ENCODE data around the gene LRP8.

The LRP8 gene

DNA sequence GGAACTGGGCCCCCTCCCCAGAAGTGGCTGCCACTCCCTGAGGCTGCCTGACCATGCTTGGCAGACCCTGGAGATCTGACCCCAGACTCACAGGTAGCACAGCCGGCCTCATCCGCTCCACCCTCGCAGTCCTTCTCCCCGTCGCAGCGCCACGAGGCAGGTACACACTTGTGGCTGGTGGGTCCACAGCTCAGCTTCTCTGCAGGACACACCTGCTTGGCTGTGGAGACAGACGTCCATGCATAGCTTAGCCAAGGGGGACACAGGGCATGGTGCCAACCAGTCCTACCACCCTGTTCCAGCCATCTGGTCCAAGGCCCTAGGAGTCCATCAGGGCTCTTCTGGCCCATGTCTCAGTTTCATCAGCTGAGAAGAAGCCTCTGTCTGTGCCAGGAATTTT is 47.4 kb downstream of the LRP8 start:
- no peak for DNase-seq

GRCh38 chr1:53279296-53280200 is 48.3 kb downstream of the LRP8 start:
- no peak for DNase-seq

DNA sequence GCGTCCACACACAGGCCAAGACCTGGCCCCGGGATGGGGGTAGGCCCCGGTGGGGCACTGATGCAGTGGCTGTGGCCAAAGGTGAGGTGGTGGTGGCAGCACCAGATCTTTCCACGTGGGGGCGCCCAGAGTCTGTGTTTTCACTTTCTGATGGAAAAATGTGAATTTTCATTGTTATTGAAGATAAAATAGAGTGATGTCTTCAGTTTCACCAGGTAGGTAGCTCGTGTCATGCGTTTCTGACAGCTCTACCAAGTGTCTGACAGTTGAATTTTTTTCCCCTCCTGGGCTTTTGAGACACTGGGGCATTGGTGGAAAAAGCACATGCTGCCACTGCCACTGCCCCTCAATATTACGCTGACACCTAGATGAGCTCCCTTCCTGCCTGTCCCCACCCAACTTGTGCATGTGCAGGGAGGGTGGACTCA is 49.6 kb downstream of the LRP8 start:
- peak; percentile 69 for DNase-seq

- no peak for DNase-seq
Observed at GRCh38 chr1:53277326-53277725, 50.5 kb downstream of the LRP8 start.

- DNase-seq = no peak
Observed at GRCh38 chr1:53276902-53277281, 51.0 kb downstream of the LRP8 start.

DNA sequence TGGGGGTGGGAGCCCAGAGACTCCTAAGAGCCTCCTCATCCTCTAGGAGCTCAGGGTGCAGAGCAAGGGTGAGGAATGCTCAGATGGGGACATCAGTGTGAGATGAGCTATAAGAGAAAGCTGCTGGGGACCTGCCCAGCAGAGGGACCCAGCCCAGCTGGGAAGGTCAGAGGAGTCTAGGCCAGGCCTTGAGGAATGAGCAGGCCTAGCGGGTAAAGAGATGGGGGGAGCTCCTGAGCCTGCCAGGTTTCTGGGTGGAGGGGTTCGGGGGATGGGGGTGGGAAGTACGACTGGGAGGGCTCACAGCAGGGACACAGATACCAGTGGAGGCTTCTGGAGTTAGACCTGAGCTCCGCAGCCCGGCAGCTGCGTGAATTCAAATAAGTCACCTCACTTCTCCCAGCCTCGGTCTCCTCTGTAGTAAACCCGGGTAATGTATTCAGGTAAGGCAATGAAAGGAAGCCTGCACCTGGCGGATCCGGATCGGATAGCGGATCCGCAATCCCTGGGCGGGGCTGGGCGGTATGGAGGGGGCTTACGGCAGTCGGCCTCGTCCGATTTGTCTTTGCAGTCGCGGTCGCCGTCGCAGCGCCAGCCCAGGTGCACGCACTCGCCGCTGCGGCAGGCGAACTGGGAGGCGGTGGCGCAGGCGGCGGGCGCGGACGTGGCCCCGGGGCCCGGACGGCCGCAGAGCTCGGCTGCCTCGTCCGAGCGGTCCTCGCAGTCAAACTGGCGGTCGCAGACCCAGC is 51.5 kb downstream of the LRP8 start:
- no peak for DNase-seq

DNA sequence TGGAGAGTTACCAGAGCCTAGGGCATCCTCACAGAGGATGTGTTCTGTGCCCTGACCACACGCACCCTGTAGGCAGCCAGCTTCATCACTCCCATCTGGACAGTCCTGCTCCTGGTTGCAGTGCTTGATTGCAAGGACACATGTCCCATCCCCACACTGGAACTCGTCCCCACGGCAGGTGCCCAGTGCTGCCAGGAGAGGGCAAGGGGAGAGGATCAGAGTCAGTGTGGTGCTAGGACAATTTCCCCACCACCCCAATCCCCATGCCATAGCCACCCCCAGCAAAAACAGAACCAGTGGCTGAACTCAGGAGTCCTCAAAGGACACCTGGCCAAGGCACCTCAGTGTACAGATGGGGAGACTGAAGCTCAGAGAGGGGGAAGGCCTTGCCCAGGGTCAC is 52.3 kb downstream of the LRP8 start:
- DNase-seq = no peak

DNA sequence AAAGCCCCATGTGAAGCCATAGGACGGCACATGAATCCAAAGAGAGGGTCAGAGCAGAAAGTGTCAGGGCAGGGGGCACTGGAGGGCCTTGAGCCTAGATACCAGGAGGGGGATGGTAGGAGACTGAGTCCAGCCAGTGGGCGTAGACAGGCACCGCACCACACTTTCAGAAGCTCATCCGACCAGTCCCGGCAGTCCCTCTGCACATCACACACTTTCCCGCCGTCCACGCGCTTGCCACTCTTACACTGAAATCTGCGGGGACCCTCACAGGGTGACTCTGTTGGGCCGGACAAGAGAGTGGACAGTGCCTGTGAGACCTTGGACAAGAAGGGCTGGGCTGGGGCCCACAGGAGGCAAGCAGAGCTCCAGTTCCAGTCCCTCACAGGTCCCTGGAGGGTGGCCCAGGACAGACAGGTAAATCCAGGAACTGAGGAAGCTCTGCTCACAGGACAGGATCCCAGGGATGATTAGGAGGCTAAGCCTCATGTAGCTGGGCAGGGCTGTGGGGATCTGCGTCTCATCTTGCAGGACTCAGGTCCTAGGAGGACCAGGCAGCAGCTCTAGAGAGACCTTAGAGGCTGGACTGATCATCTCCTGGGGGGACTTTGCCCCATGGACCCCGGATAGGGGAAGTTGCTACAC is 53.2 kb downstream of the LRP8 start:
- no peak for DNase-seq

- no peak for DNase-seq
Observed at GRCh38 chr1:53274026-53274425, 53.8 kb downstream of the LRP8 start.

GRCh38 chr1:53273526-53273925 is 54.3 kb downstream of the LRP8 start:
- DNase-seq = no peak

DNA sequence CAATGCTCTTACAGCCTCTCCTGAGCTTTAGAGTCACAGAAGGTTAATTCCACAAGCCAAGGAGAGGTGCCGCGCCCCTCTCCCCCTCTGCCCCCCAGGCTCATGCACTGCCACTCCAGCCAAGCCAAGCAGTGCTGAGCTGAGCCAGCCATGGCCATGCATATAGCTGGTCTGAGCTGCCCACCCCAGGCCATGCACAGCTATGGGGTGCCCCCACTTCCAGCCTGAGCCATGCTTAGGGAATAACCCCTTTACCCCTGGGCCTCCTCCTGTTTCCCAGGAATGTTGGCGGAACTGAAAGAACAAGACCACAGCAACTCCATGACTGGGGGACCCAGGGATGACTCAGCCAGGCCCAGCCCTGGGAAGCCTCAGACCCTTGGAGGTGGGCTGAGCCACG is 55.5 kb downstream of the LRP8 start:
- no peak for DNase-seq

- DNase-seq = no peak
Observed at GRCh38 chr1:53271446-53272090, 56.3 kb downstream of the LRP8 start.

GRCh38 chr1:53270873-53271272 is 57.0 kb downstream of the LRP8 start:
- DNase-seq = no peak

DNA sequence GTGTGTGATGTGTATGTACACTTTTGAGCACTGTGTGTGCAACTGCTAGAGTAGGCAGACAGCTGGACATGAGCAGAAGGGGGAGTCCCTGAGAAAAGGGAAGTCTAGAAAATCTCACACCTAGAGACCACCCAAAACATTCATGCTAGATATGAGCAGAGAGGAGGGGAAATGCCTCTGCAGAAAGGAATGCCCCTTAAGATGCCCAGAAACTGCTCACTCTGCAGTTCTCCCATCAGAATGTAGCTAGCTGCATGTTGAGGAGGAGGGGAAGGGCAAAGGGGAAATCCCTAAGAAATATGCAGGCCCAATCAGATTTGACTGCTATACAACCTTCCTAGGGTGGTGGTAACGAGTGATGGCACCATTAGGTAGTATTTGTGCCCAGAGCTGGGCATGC is 57.8 kb downstream of the LRP8 start:
- no peak for DNase-seq

GRCh38 chr1:53267761-53268160 is 60.1 kb downstream of the LRP8 start:
- no peak for DNase-seq

DNA sequence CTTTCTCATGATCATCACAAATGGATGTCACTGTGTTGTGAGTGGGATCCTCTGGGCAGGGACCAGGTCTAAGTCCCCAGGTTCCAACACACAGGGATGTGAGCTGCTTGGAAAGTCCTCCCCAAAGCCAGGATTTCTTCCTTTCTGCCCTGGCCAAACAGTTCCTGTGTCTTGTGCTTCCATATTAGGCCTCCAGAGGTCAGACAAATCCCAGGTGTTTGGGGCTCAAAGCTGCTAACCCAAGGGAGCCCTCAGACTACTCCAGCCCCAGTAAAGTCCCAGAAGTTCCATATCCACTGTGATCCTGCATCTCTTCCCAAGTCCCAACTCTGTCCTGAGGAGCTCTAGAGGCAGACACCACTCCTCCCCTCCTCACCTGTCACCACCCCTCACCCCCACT is 61.8 kb downstream of the LRP8 start:
- no peak for DNase-seq

- no peak for DNase-seq
Observed at GRCh38 chr1:53265581-53265980, 62.3 kb downstream of the LRP8 start.

DNA sequence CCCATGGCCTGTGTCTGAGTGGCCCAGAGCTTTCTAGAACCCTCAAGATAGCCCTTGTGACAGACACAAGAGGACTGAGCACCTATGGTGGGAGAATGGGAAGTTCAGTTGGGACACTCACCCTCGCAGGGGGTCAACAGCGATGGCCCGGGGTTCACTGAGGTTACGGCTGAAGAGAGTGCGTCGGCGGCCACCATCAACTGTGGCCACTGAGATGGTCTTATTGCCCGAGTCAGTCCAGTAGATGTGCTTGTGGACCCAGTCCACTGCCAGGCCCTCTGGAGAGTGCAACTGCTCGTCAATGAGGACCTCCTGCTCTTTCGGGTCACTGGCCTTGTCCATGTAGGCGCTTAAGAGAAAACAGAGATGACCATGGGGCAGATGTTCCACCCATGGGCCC is 63.8 kb downstream of the LRP8 start:
- no peak for DNase-seq

GRCh38 chr1:53262000-53262399 is 65.9 kb downstream of the LRP8 start:
- DNase-seq = no peak

GRCh38 chr1:53260631-53261247 is 67.1 kb downstream of the LRP8 start:
- DNase-seq = no peak

- DNase-seq = no peak
Observed at GRCh38 chr1:53259932-53260331, 67.9 kb downstream of the LRP8 start.

- no peak for DNase-seq
Observed at GRCh38 chr1:53258216-53258615, 69.7 kb downstream of the LRP8 start.

Data from CD4-positive, alpha-beta T cell treated with Interleukin-17A for 1 hour (primary cell).